NCI-H345 treated with DMSO at 0.1 percent for 48 hours (cell line): Measurements from ENCODE around the gene DCC.

ENCODE experiments used
- DNase-seq: peaks from one replicate; lab custom pipeline; 2025; ENCODE audit not compliant: unreplicated experiment; lab: John Stamatoyannopoulos, UW

The DCC gene

GRCh38 chr18:53551868-53552426 lies 1212.0 kb downstream of the DCC start:
- DNase-seq: no peak

- DNase-seq: no peak
These were observed 1213.0 kb downstream of the DCC start for GRCh38 chr18:53553030-53553429.

GRCh38 chr18:53556450-53556849 lies 1216.5 kb downstream of the DCC start:
- no peak for DNase-seq

- DNase-seq: no peak
These were observed 1220.5 kb downstream of the DCC start for GRCh38 chr18:53560546-53560945.

GRCh38 chr18:53566626-53567025 lies 1226.6 kb downstream of the DCC start:
- DNase-seq: no peak

GRCh38 chr18:53567929-53568574 lies 1228.1 kb downstream of the DCC start:
- DNase-seq: peak; percentile 6
